Fibroblast of lung (primary cell): Measurements from ENCODE around the gene RNF220. TPM values are rescaled to one million over a fixed set of nuclear protein-coding genes. Genes with fewer than 3 reads are reported as not detected.

Experiments used
- DNase-seq, 2 donors: peaks; one replicate each; pipeline versions ENCODE4 v3.0.0 to v3.0.0-alpha.2; 2010; ENCODE audit warnings: low read depth in 2 of 2
- H2AFZ ChIP-seq: 2 replicates; pipeline ENCODE4 v1.5.1; 2012; ENCODE audit warnings: low read length, control low read depth, inconsistent platforms
- H3K27ac ChIP-seq: 2 replicates; pipeline ENCODE4 v1.5.1; 2011; ENCODE audit warnings: low read length, control low read depth; ENCODE audit not compliant: insufficient read depth
- H3K27me3 ChIP-seq: 2 replicates; pipeline ENCODE4 v1.5.1; 2011; ENCODE audit warnings: mild to moderate bottlenecking, low read length; ENCODE audit not compliant: control insufficient read depth, insufficient read depth
- H3K36me3 ChIP-seq: 2 replicates; pipeline ENCODE4 v1.5.1; 2011; ENCODE audit warnings: low read length; ENCODE audit not compliant: control insufficient read depth, insufficient read depth
- H3K4me1 ChIP-seq: 2 replicates; pipeline ENCODE4 v1.5.1; 2011; ENCODE audit warnings: low read length; ENCODE audit not compliant: control insufficient read depth, insufficient read depth; ENCODE audit errors: extremely low read depth
- H3K4me2 ChIP-seq: 2 replicates; pipeline ENCODE4 v1.5.1; 2011; ENCODE audit warnings: low read length, control low read depth; ENCODE audit not compliant: insufficient read depth; ENCODE audit errors: extremely low read depth
- H3K4me3 ChIP-seq, 4 experiments: fragments of 200-600 bp in 1 of 4; sonication (generic) in 1 of 4; replicated peaks in 1 of 4; 2 replicates each; pipeline ENCODE4 v1.5.1; 2011 to 2016; ENCODE audit warnings: low read length in 4 of 4, low read depth in 3 of 4, mild to moderate bottlenecking in 3 of 4, control low read depth in 2 of 4, inconsistent platforms in 1 of 4, mixed read lengths in 1 of 4; ENCODE audit not compliant: insufficient read depth in 1 of 4; ENCODE audit errors: control extremely low read depth in 1 of 4
- H3K79me2 ChIP-seq: 2 replicates; pipeline ENCODE4 v1.5.1; 2012; ENCODE audit warnings: mild to moderate bottlenecking, low read length, inconsistent platforms; ENCODE audit not compliant: control insufficient read depth, insufficient read depth
- H3K9ac ChIP-seq: 2 replicates; pipeline ENCODE4 v1.5.1; 2011; ENCODE audit warnings: mild to moderate bottlenecking, low read length, control low read depth; ENCODE audit not compliant: insufficient read depth
- H3K9me3 ChIP-seq: 2 replicates; pipeline ENCODE4 v1.5.1; 2012; ENCODE audit warnings: low read depth, low read length; ENCODE audit not compliant: control insufficient read depth, insufficient read depth
- H4K20me1 ChIP-seq: 2 replicates; pipeline ENCODE4 v1.5.1; 2011; ENCODE audit warnings: low read length; ENCODE audit not compliant: control insufficient read depth, insufficient read depth; ENCODE audit errors: extremely low read depth
- EZH2 ChIP-seq: IDR thresholded peaks from 2 replicates; pipeline ENCODE4 v1.5.1; 2012; ENCODE audit warnings: low read length, control low read depth, mild to moderate bottlenecking; ENCODE audit errors: missing control alignments
- polyA plus RNA-seq, 2 donors: library from polyadenylated mRNA; depleted of rRNA in 1 of 2; stranded (reverse) in 1 of 2; unstranded in 1 of 2; fragments of >200 nt; gene quantifications; 2 replicates each; pipeline ENCODE4 v1.2.1, GENCODE V29; 2011 to 2012; ENCODE audit warnings: missing spikeins in 1 of 2
- total RNA-seq: library from RNA; depleted of rRNA; stranded (reverse); fragments of >200 nt; gene quantifications from 2 replicates; pipeline ENCODE4 v1.2.1, GENCODE V29; 2014
- TF ChIP-seq, protein P1 (sequence below), 2 donors: IDR thresholded peaks in 1 of 2; conservative IDR thresholded peaks in 1 of 2; 1 replicate in 1 of 2; 2 replicates in 1 of 2; pipeline ENCODE4 v1.5.1; 2011 to 2012; ENCODE audit warnings: low read length in 2 of 2, control low read depth in 1 of 2, inconsistent platforms in 1 of 2, low read depth in 1 of 2, mild to moderate bottlenecking in 1 of 2

Gene RNF220
- total and polyA plus RNA-seq, 2 donors (not counting 1 experiment from before 2014, with no cell fraction given), result 42.3 to 52.0 TPM

DNA sequence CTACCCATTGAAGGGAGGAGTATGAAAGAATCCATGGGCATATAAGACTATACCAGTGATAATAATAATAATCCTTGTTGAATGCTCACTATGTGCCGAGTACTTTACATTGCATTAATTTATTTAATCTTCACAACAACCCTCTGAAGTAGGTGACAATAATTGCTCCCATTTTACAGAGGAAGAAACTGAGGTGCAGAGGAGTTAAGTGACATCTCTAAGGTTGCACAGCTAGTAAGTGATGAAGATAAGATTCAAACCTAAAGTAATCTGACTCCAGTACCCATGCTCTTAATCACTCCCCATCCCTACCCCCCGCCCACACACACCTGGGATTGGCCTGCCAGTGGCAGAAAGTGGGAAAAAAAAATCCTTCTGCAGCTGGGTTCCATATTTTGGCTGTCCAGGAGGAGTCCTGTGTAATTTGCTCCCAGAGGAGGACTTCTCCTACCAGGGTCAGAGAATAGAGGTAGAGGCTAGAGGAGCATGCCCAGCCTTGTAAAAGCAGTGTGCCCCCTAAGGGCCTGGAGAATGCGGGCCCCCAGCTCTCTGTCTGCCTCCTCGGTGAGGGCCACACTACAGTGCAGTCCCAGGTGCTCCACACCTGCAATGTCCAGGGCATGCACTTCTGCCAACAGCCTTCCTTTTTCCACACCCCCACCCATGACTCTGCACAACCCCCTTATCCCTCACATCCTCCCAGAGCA lies 211.4 kb downstream of the RNF220 start:
- H4K20me1 ChIP-seq, result no peaks in the 10 kb centered on the region
- peak; percentile 31 for TF ChIP-seq EZH2
- TF ChIP-seq, protein P1, sequence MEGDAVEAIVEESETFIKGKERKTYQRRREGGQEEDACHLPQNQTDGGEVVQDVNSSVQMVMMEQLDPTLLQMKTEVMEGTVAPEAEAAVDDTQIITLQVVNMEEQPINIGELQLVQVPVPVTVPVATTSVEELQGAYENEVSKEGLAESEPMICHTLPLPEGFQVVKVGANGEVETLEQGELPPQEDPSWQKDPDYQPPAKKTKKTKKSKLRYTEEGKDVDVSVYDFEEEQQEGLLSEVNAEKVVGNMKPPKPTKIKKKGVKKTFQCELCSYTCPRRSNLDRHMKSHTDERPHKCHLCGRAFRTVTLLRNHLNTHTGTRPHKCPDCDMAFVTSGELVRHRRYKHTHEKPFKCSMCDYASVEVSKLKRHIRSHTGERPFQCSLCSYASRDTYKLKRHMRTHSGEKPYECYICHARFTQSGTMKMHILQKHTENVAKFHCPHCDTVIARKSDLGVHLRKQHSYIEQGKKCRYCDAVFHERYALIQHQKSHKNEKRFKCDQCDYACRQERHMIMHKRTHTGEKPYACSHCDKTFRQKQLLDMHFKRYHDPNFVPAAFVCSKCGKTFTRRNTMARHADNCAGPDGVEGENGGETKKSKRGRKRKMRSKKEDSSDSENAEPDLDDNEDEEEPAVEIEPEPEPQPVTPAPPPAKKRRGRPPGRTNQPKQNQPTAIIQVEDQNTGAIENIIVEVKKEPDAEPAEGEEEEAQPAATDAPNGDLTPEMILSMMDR (conservative IDR thresholded peaks at IDR 0.05 in 1 of 2, IDR thresholded peaks at IDR 0.05 in 1 of 2; ENCODE audit: low read depth in 1 of 2, low read length in 2 of 2), result no peak
- H3K4me1 ChIP-seq, result peaks cover 21% of the 10 kb centered on the region
- H3K27me3 ChIP-seq, result no peaks in the 10 kb centered on the region
- H3K4me3 ChIP-seq, result peak overlapping the region in 2 of 4 experiments; percentile 25 to 55
- no peak for DNase-seq
- peak overlapping the region; percentile 78 for H3K4me2 ChIP-seq
- H3K27ac ChIP-seq, result no peak overlapping the region
- no peaks in the 10 kb centered on the region for H3K9me3 ChIP-seq
- peak overlapping the region; percentile 27 for H2AFZ ChIP-seq
- no peak overlapping the region for H3K9ac ChIP-seq
- H3K36me3 ChIP-seq, result no peaks in the 10 kb centered on the region
- H3K79me2 ChIP-seq, result no peaks in the 10 kb centered on the region

DNA sequence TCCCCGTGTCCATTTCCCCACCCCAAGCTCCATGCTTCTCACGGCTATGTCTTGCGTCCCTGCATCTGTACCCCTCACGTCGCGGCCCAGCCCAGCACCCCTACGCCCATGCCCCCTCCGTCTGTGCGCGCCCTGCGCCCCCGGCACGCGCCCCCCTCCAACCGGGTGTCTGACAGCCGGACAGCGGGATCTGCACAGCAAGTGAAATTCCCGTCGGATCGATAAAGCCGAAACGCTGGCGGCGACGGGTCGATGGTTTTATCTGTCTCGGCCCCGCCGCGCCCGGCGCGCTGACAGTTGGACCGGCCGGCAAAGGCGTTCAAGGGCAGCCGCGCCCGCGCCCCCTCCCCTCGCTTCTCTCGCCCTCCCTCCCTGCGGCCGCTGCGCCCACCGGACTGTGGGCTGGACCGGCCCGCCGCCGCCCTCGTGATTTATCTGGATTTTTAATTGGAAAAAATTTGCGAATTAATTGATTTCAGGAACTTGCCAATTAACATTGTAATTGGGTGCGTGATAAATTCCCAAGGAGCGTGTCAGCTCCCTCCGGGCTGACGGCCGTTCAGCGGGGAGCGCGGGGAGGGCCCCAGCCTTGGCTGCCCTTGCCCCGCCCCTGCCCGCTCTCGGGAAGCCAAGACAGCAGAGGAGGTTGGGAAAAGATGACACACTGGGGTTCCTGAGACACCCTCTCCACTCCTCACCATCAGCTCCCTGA lies 212.1 kb downstream of the RNF220 start:
- no peaks in the 10 kb centered on the region for H3K79me2 ChIP-seq
- peak overlapping the region; percentile 78 for H3K4me2 ChIP-seq

DNA sequence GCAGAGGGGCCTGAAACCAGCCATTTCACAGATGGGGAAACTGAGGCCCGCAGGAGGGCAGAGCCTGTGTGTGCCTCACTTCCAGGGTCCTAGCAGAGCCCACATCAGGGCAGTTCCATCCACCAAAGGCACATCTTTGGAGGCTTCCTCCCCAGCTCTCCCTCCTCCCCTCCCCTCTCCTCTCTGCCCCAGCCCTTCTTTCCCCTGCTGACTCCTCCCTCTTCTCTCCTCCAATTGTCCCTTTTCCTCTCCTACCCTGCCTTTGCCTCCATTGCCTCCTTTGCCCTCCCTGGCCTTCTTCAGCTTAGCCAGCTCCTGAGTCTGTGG lies 212.6 kb downstream of the RNF220 start:
- Histone ChIP-seq H2AFZ (peak overlapping the region; percentile 12), H3K4me3 (peak overlapping the region in 2 of 4 experiments; percentile 24 to 55), H3K9me3 (no peaks in the 10 kb centered on the region), H3K36me3 (no peaks in the 10 kb centered on the region), H4K20me1 (no peaks in the 10 kb centered on the region), H3K9ac (no peak overlapping the region), H3K79me2 (no peaks in the 10 kb centered on the region), H3K27ac (no peak overlapping the region), H3K4me1 (peaks cover 29% of the 10 kb centered on the region), H3K4me2 (peak overlapping the region; percentile 78), H3K27me3 (no peaks in the 10 kb centered on the region)
- no peak for DNase-seq
- TF ChIP-seq, protein P1 (conservative IDR thresholded peaks at IDR 0.05 in 1 of 2, IDR thresholded peaks at IDR 0.05 in 1 of 2; ENCODE audit: low read depth in 1 of 2, low read length in 2 of 2), result no peak
- TF ChIP-seq EZH2, result no peak

More for the DNA sequence above, 212.1 kb downstream of the RNF220 start:
- Histone ChIP-seq H3K9me3 (no peaks in the 10 kb centered on the region), H3K9ac (peak overlapping the region; percentile 40), H2AFZ (peak overlapping the region; percentile 27), H3K27ac (no peak overlapping the region), H3K4me3 (peak overlapping the region; percentile 24 to 55 (median 25)), H4K20me1 (no peaks in the 10 kb centered on the region), H3K36me3 (no peaks in the 10 kb centered on the region), H3K4me1 (peaks cover 26% of the 10 kb centered on the region), H3K27me3 (no peaks in the 10 kb centered on the region)
- TF ChIP-seq, protein P1 (conservative IDR thresholded peaks at IDR 0.05 in 1 of 2, IDR thresholded peaks at IDR 0.05 in 1 of 2; ENCODE audit: low read depth in 1 of 2, low read length in 2 of 2), result no peak
- no peak for TF ChIP-seq EZH2
- DNase-seq, result peak; percentile 27 to 45
